OCI-LY3 (cell line): ENCODE results near the gene FAM120A.

Experiments
- EZH2phosphoT487 ChIP-seq: fragments of 200-600 bp; shearing (Covaris generic); IDR thresholded peaks from 2 replicates; pipeline ENCODE4 v1.6.1; 2018; ENCODE audit warnings: antibody characterized with exemption, mixed run types, low read depth
- TF ChIP-seq, protein P1 (sequence below): fragments of 200-600, 300-600 bp; sonication (generic); IDR thresholded peaks from 2 replicates; pipeline ENCODE4 v1.5.1; 2014; ENCODE audit warnings: antibody characterized with exemption, low read length, low read depth

DNA sequence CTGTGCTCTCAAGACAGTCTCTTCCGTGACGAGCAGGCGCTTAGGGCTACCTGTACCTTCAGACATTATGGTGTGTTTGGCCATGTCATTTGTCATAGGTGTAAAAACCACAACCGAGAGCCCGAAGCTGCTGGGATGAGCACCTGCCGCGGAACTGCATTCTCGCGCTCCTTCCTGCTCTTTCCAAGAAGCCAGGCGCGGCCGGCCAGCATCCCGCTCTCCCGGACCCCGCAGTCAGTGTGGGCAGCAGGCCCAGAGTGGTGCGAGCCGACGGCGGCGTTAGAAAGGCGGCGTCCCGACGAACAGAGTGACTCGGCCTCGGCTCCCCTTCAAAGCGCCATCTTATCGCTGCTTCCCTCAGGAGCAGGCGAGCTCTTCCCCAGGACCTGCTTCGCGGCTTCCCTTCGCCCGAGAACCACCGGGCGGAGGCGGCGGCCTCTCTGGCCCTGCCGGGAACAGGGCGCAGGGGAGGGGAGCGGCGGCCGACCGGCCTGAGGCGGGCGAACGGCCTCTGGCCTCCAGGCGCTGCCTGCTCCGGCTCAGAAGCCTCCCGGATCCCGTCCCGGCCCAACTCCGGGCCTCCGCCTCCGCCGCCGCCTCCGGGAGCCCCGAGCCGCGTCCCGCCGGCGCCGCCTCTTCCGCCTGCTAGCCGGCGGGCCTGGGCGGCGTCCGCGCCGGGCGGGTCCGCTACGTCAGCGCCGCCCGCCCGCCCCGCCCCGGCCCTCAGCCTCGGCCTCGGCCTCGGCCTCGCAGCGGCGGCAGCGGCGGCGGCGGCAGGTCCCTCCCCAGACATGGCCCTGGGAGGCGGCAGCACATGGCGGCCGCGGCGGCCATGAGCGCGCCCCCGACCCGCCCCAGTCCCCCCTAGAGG lies at the start of gene FAM120A:
- TF ChIP-seq, protein P1, sequence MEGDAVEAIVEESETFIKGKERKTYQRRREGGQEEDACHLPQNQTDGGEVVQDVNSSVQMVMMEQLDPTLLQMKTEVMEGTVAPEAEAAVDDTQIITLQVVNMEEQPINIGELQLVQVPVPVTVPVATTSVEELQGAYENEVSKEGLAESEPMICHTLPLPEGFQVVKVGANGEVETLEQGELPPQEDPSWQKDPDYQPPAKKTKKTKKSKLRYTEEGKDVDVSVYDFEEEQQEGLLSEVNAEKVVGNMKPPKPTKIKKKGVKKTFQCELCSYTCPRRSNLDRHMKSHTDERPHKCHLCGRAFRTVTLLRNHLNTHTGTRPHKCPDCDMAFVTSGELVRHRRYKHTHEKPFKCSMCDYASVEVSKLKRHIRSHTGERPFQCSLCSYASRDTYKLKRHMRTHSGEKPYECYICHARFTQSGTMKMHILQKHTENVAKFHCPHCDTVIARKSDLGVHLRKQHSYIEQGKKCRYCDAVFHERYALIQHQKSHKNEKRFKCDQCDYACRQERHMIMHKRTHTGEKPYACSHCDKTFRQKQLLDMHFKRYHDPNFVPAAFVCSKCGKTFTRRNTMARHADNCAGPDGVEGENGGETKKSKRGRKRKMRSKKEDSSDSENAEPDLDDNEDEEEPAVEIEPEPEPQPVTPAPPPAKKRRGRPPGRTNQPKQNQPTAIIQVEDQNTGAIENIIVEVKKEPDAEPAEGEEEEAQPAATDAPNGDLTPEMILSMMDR = no peak
- TF ChIP-seq EZH2phosphoT487 = no peak
